WTC11 (cell line): ENCODE results near the gene SPEM2. TPM values are rescaled to one million over a fixed set of nuclear protein-coding genes. Genes with fewer than 3 reads are reported as not detected.

ENCODE experiments used
- ATAC-seq: fragments of 200-7000 bp; cut with Tn5 transposase; 2 replicates; pipeline ENCODE4 v1.10.0; 2021; ENCODE audit warnings: mild to moderate bottlenecking, moderate library complexity
- CTCF ChIA-PET: fragments of 300-600 bp; sonication (Branson Sonifier 250); formaldehyde crosslinking; loops from one replicate; lab custom pipeline; 2021; ENCODE audit warnings: antibody characterized with exemption; lab: Charles Lee
- POLR2A ChIA-PET: fragments of 350-600 bp; sonication (Branson Sonifier 250); formaldehyde crosslinking; loops from one replicate; lab custom pipeline; 2021; ENCODE audit warnings: antibody characterized with exemption; lab: Charles Lee
- DNase-seq: peaks from one replicate; pipeline ENCODE4 v3.0.0; 2021; ENCODE audit warnings: low spot score
- H3K27ac Mint-ChIP-seq: 2 replicates; pipeline ENCODE4 v1.8.0; 2021; ENCODE audit warnings: mixed read lengths
- H3K27me3 Mint-ChIP-seq: 2 replicates; pipeline ENCODE4 v1.8.0; 2021; ENCODE audit warnings: low read depth, mild to moderate bottlenecking, moderate library complexity, mixed read lengths
- H3K36me3 Mint-ChIP-seq: 2 replicates; pipeline ENCODE4 v1.8.0; 2021; ENCODE audit warnings: mixed read lengths
- H3K4me1 Mint-ChIP-seq: 2 replicates; pipeline ENCODE4 v1.8.0; 2022; ENCODE audit warnings: mixed read lengths
- H3K4me3 Mint-ChIP-seq: 2 replicates; pipeline ENCODE4 v1.8.0; 2021; ENCODE audit warnings: mild to moderate bottlenecking, moderate library complexity, mixed read lengths
- H3K9me3 Mint-ChIP-seq: 2 replicates; pipeline ENCODE4 v1.8.0; 2021; ENCODE audit warnings: mixed read lengths
- ATF1 ChIP-seq: sonication (generic); formaldehyde crosslinking; IDR thresholded peaks from 2 replicates; pipeline ENCODE4 v1.8.1; 2023; ENCODE audit warnings: mild to moderate bottlenecking, moderate library complexity, missing genetic modification reagents
- CBFB ChIP-seq: sonication (generic); formaldehyde crosslinking; IDR thresholded peaks from 2 replicates; pipeline ENCODE4 v1.8.1; 2022; ENCODE audit warnings: mild to moderate bottlenecking, low read depth, missing genetic modification reagents
- CREB1 ChIP-seq: sonication (generic); formaldehyde crosslinking; IDR thresholded peaks from 2 replicates; pipeline ENCODE4 v1.8.0; 2023; ENCODE audit warnings: mild to moderate bottlenecking, missing genetic modification reagents
- E2F1 ChIP-seq: sonication (generic); formaldehyde crosslinking; IDR thresholded peaks from 2 replicates; pipeline ENCODE4 v1.8.0; 2022; ENCODE audit warnings: mild to moderate bottlenecking, missing genetic modification reagents
- HMGA2 ChIP-seq: fragments of 250-450 bp; sonication (Bioruptor Pico); IDR thresholded peaks from 2 replicates; pipeline ENCODE4 v1.4.0; 2021; ENCODE audit warnings: mild to moderate bottlenecking, moderate library complexity
- HMGXB4 ChIP-seq: sonication (generic); formaldehyde crosslinking; IDR thresholded peaks from 2 replicates; pipeline ENCODE4 v1.8.1; 2023; ENCODE audit warnings: mild to moderate bottlenecking, moderate library complexity, missing genetic modification reagents
- IRF2 ChIP-seq: sonication (generic); formaldehyde crosslinking; IDR thresholded peaks from 2 replicates; pipeline ENCODE4 v1.8.0; 2022; ENCODE audit warnings: low read depth, missing genetic modification reagents, borderline replicate concordance
- KAT7 ChIP-seq: sonication (generic); formaldehyde crosslinking; IDR thresholded peaks from 2 replicates; pipeline ENCODE4 v1.8.1; 2023; ENCODE audit warnings: missing genetic modification reagents, mild to moderate bottlenecking, borderline replicate concordance
- MLX ChIP-seq: sonication (generic); formaldehyde crosslinking; IDR thresholded peaks from 2 replicates; pipeline ENCODE4 v1.8.1; 2023; ENCODE audit warnings: mild to moderate bottlenecking, missing genetic modification reagents, moderate library complexity
- MXD4 ChIP-seq: fragments of 250-450 bp; sonication (Bioruptor Pico); IDR thresholded peaks from 2 replicates; pipeline ENCODE4 v1.8.0; 2021; ENCODE audit warnings: mild to moderate bottlenecking, moderate library complexity, borderline replicate concordance
- NFYB ChIP-seq: sonication (generic); formaldehyde crosslinking; conservative IDR thresholded peaks from 2 replicates; pipeline ENCODE4 v1.8.0; 2022; ENCODE audit warnings: low read depth, missing genetic modification reagents
- NR3C1 ChIP-seq: sonication (generic); formaldehyde crosslinking; conservative IDR thresholded peaks from 2 replicates; pipeline ENCODE4 v1.8.1; 2023; ENCODE audit warnings: low read depth, mild to moderate bottlenecking, missing genetic modification reagents
- PRRX2 ChIP-seq: fragments of 250-450 bp; sonication (Bioruptor Pico); IDR thresholded peaks from 2 replicates; pipeline ENCODE4 v1.8.0; 2021; ENCODE audit warnings: mild to moderate bottlenecking
- TCF7 ChIP-seq: sonication (generic); formaldehyde crosslinking; IDR thresholded peaks from 2 replicates; pipeline ENCODE4 v1.8.0; 2022; ENCODE audit warnings: mild to moderate bottlenecking, low read depth, missing genetic modification reagents, moderate library complexity
- TEAD4 ChIP-seq: sonication (generic); formaldehyde crosslinking; IDR thresholded peaks from 2 replicates; pipeline ENCODE4 v1.8.0; 2022; ENCODE audit warnings: mild to moderate bottlenecking, missing genetic modification reagents
- ZNF232 ChIP-seq: sonication (generic); formaldehyde crosslinking; IDR thresholded peaks from 2 replicates; pipeline ENCODE4 v1.8.0; 2022; ENCODE audit warnings: mild to moderate bottlenecking, missing genetic modification reagents
- ZNF281 ChIP-seq: sonication (generic); formaldehyde crosslinking; IDR thresholded peaks from 2 replicates; pipeline ENCODE4 v1.8.0; 2023; ENCODE audit warnings: mild to moderate bottlenecking, missing genetic modification reagents
- ZNF396 ChIP-seq: fragments of 250-450 bp; sonication (Bioruptor Pico); IDR thresholded peaks from 2 replicates; pipeline ENCODE4 v1.8.0; 2021; ENCODE audit warnings: mild to moderate bottlenecking, moderate library complexity, borderline replicate concordance
- total RNA-seq: library from RNA; stranded (reverse); gene quantifications from 3 replicates; pipeline ENCODE4 v1.2.3, GENCODE V29; 2021
- TF ChIP-seq, protein P1 (sequence below): sonication (generic); formaldehyde crosslinking; IDR thresholded peaks from 2 replicates; pipeline ENCODE4 v1.8.1; 2022; ENCODE audit warnings: mild to moderate bottlenecking, moderate library complexity, missing genetic modification reagents
- TF ChIP-seq, protein P2 (sequence below): fragments of 250-450 bp; sonication (Bioruptor Pico); conservative IDR thresholded peaks from 2 replicates; pipeline ENCODE4 v1.9.0; 2021; ENCODE audit warnings: mild to moderate bottlenecking
- TF ChIP-seq, protein P3 (sequence below): sonication (generic); formaldehyde crosslinking; IDR thresholded peaks from 2 replicates; pipeline ENCODE4 v1.8.1; 2022; ENCODE audit warnings: low read depth, mild to moderate bottlenecking, moderate library complexity, missing genetic modification reagents, borderline replicate concordance

Gene SPEM2
- total RNA-seq, 1 experiment from 2014 or later = 0.13 TPM

GRCh38 chr17:7423679-7424078, 1.7 kb upstream of the SPEM2 start (continued):
- TF ChIP-seq HMGA2 (CRISPR knock-in tag) = no peak

GRCh38 chr17:7425756-7426155, 340 bp downstream of the SPEM2 start:
- no peaks in the 10 kb centered on the region; the same call in 1 of the 2 replicates for H3K27me3 Mint-ChIP-seq
- no peaks in the 10 kb centered on the region for H3K36me3 Mint-ChIP-seq
- no peak overlapping the region for H3K27ac Mint-ChIP-seq
- H3K9me3 Mint-ChIP-seq = no peaks in the 10 kb centered on the region
- TF ChIP-seq IRF2 (CRISPR knock-in tag) (no peak), MXD4 (CRISPR knock-in tag) (no peak), TEAD4 (no peak), NFYB (CRISPR knock-in tag) (no peak), TCF7 (CRISPR knock-in tag) (no peak), PRRX2 (CRISPR knock-in tag) (no peak), ATF1 (no peak), CREB1 (CRISPR knock-in tag) (no peak), HMGXB4 (no peak), ZNF396 (CRISPR knock-in tag) (no peak), NR3C1 (CRISPR knock-in tag) (no peak), CBFB (CRISPR knock-in tag) (no peak), ZNF232 (CRISPR knock-in tag) (no peak), MLX (CRISPR knock-in tag) (no peak), ZNF281 (no peak), E2F1 (CRISPR knock-in tag) (no peak), KAT7 (CRISPR knock-in tag) (no peak)
- TF ChIP-seq, protein P1, sequence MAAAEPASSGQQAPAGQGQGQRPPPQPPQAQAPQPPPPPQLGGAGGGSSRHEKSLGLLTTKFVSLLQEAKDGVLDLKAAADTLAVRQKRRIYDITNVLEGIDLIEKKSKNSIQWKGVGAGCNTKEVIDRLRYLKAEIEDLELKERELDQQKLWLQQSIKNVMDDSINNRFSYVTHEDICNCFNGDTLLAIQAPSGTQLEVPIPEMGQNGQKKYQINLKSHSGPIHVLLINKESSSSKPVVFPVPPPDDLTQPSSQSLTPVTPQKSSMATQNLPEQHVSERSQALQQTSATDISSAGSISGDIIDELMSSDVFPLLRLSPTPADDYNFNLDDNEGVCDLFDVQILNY (CRISPR knock-in tag) = no peak
- TF ChIP-seq, protein P2, sequence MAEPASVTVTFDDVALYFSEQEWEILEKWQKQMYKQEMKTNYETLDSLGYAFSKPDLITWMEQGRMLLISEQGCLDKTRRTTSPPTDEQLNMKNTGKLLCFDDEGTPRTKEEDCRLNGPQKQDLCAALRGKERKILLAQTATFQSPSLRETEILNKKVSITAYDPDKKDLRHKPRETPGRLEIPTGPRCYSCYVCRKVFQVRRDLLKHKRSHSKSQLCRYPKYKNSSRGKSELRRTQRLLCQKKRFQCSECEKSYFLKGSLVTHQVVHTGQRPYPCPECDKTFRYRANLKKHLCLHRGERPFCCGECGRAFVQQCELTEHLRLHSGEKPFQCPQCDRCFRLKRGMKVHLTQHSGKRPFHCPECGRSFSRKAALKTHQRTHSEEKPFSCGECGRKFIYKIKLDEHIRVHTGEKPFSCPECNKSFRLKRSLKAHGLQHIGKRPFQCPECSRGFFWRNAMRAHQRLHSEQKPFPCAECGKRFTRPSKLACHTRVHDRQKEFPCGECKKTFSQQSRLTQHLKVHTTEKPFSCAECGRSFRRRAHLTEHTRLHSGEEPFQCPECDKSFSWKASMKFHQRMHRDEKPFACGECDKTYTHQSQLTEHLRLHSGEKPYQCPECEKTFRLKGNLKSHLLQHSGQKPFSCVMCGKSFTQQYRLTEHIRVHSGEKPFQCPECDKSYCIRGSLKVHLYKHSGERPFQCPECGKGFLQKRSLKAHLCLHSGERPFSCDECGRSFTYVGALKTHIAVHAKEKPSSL = no peak
- TF ChIP-seq, protein P3, sequence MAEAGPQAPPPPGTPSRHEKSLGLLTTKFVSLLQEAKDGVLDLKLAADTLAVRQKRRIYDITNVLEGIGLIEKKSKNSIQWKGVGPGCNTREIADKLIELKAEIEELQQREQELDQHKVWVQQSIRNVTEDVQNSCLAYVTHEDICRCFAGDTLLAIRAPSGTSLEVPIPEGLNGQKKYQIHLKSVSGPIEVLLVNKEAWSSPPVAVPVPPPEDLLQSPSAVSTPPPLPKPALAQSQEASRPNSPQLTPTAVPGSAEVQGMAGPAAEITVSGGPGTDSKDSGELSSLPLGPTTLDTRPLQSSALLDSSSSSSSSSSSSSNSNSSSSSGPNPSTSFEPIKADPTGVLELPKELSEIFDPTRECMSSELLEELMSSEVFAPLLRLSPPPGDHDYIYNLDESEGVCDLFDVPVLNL (CRISPR knock-in tag) = no peak
- ChIA-PET CTCF (interaction anchor here (1.0 to 3.3 kb wide), 5 partner anchors 12 to 135 kb away, joined by 3 to 8 read pairs (median 6); partner anchors contain the start of gene PLSCR3), POLR2A (no interaction called here)
- no peak overlapping the region for H3K4me3 Mint-ChIP-seq
- ATAC-seq = no peak
- no peak for DNase-seq
- 0 out of 2 replicates have a peak, but pooled peaks cover 2% of the 10 kb centered on the region for H3K4me1 Mint-ChIP-seq
